ENCODE results near the gene ALOX5AP.

DNA sequence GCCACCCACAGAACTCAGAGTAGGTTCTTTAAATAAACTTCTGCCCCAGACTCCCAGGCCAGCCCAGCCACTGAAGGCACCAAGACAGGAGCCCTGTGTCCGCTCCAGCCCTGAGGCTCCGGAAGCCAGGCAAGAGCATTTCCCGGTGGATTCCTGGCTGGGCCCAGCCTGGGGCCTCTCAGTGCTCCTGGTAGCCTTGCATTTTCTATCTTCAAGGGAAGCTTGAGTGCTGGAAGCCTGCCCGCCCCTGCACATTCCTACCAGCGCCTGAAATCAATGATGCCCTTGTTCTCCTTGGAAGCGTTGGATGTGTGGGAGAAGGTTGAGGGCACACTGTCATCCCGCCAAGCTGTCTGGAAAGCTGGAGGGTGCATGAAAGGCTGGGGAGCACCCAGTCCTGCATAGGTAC, 70.3 kb downstream of the ALOX5AP start:
- TF ChIP-seq EZH2phosphoT487 (IDR thresholded peaks at IDR 0.05; ENCODE audit: insufficient read depth, low read depth) (no peak), EZH2 (IDR thresholded peaks at IDR 0.05; ENCODE audit: insufficient read depth, poor library complexity, severe bottlenecking) (no peak)

Data from GM23248 (cell line).